Breast epithelium (tissue), 4 donors: Measurements from ENCODE around the gene GRIA4. TPM values are rescaled to one million over a fixed set of nuclear protein-coding genes. Genes with fewer than 3 reads are reported as not detected.

Experiments used
- DNase-seq, 2 donors: peaks; one replicate each; pipeline ENCODE4 v3.0.0-alpha.2; 2019; ENCODE audit warnings: low spot score in 2 of 2
- H3K27ac ChIP-seq, 2 donors: fragments of 200-600 bp; sonication (generic) in 1 of 2; one replicate each; pipeline ENCODE4 v1.5.1; 2016 to 2019; ENCODE audit warnings: mild to moderate bottlenecking in 1 of 2
- H3K27me3 ChIP-seq, 2 donors: fragments of 200-600 bp; sonication (generic) in 1 of 2; one replicate each; pipeline versions ENCODE4 v1.5.1 to v1.6.0; 2017 to 2019; ENCODE audit warnings: control low read depth in 1 of 2, mild to moderate bottlenecking in 1 of 2
- H3K36me3 ChIP-seq: fragments of 200-600 bp; one replicate; pipeline ENCODE4 v1.5.1; 2019
- H3K4me1 ChIP-seq, 2 donors: fragments of 200-600 bp; sonication (generic); one replicate each; pipeline ENCODE4 v1.5.1; 2016 to 2019; ENCODE audit warnings: control low read depth in 1 of 2
- H3K4me3 ChIP-seq, 3 donors: fragments of 200-600 bp; sonication (generic); 1 replicate in 2 of 3; 2 replicates in 1 of 3; pipeline ENCODE4 v1.5.1; 2016 to 2019; ENCODE audit warnings: mild to moderate bottlenecking in 3 of 3, moderate library complexity in 2 of 3
- H3K9me3 ChIP-seq, 2 donors: fragments of 200-600 bp; sonication (generic) in 1 of 2; one replicate each; pipeline ENCODE4 v1.5.1; 2016 to 2019; ENCODE audit warnings: control low read depth in 1 of 2
- CTCF ChIP-seq, 3 donors: fragments of 450-650 bp; IDR thresholded peaks; one replicate each; pipeline ENCODE4 v1.5.1; 2016 to 2017; ENCODE audit warnings: antibody characterized with exemption in 3 of 3, mild to moderate bottlenecking in 3 of 3, moderate library complexity in 3 of 3
- POLR2A ChIP-seq: fragments of 450-650 bp; IDR thresholded peaks from one replicate; pipeline ENCODE4 v1.6.1; 2016; ENCODE audit warnings: antibody characterized with exemption, mild to moderate bottlenecking, moderate library complexity
- POLR2AphosphoS5 ChIP-seq, 3 donors: sonication (generic); formaldehyde crosslinking; IDR thresholded peaks; one replicate each; pipeline ENCODE4 v1.6.1; 2017; ENCODE audit warnings: antibody characterized with exemption in 3 of 3
- intact Hi-C: fragments of 100-400 bp; cut with DNase I; formaldehyde crosslinking; loops from one replicate; pipeline ENCODE4 v1.15.1; 2023; ENCODE audit warnings: low total_unique reads
- total RNA-seq, 3 donors: library from RNA; depleted of rRNA; stranded (reverse); fragments of >200 nt; gene quantifications; one replicate each; pipeline ENCODE4 v1.1.0, GENCODE V29; 2016

Gene GRIA4
- total RNA-seq, 3 donors from 2014 or later = 14.1 to 27.7 TPM; not detected in 1

- DNase-seq = no peak
- Histone ChIP-seq H3K4me3 (no peak overlapping the region), H3K27me3 (no peaks in the 10 kb centered on the region), H3K36me3 (no peaks in the 10 kb centered on the region), H3K4me1 (no peaks in the 10 kb centered on the region), H3K27ac (no peak overlapping the region), H3K9me3 (no peaks in the 10 kb centered on the region)
- TF ChIP-seq CTCF (IDR thresholded peaks at IDR 0.05) (no peak), POLR2AphosphoS5 (IDR thresholded peaks at IDR 0.05) (no peak), POLR2A (no peak)
- intact Hi-C loops = no loop called here
These were observed 25.6 kb downstream of the GRIA4 start for GRCh38 chr11:105635466-105635865.

GRCh38 chr11:105636496-105636895 lies 26.6 kb downstream of the GRIA4 start:
- DNase-seq = no peak
- H3K4me1 ChIP-seq = no peaks in the 10 kb centered on the region
- intact Hi-C loops = no loop called here
- H3K36me3 ChIP-seq = no peaks in the 10 kb centered on the region
- TF ChIP-seq POLR2A = no peak
- no peak overlapping the region for H3K27ac ChIP-seq
- H3K4me3 ChIP-seq = no peak overlapping the region
- H3K9me3 ChIP-seq = no peaks in the 10 kb centered on the region
- H3K27me3 ChIP-seq = no peaks in the 10 kb centered on the region

- H3K4me1 ChIP-seq = no peaks in the 10 kb centered on the region
- H3K27ac ChIP-seq = no peak overlapping the region
- no peaks in the 10 kb centered on the region for H3K27me3 ChIP-seq
- TF ChIP-seq CTCF (IDR thresholded peaks at IDR 0.05) = no peak
- TF ChIP-seq POLR2AphosphoS5 (IDR thresholded peaks at IDR 0.05) = no peak
- TF ChIP-seq POLR2A = no peak
- H3K4me3 ChIP-seq = no peak overlapping the region
- H3K36me3 ChIP-seq = no peaks in the 10 kb centered on the region
- H3K9me3 ChIP-seq = no peaks in the 10 kb centered on the region
- DNase-seq = no peak
- intact Hi-C loops = no loop called here
These were observed 29.7 kb downstream of the GRIA4 start for GRCh38 chr11:105639527-105639926.

- no peak for DNase-seq
- intact Hi-C loops = no loop called here
- no peaks in the 10 kb centered on the region for H3K4me1 ChIP-seq
- H3K27me3 ChIP-seq = no peaks in the 10 kb centered on the region
- TF ChIP-seq POLR2A = no peak
- TF ChIP-seq CTCF (IDR thresholded peaks at IDR 0.05) = no peak
- TF ChIP-seq POLR2AphosphoS5 (IDR thresholded peaks at IDR 0.05) = no peak
- no peaks in the 10 kb centered on the region for H3K9me3 ChIP-seq
- H3K4me3 ChIP-seq = no peak overlapping the region
- no peak overlapping the region for H3K27ac ChIP-seq
- no peaks in the 10 kb centered on the region for H3K36me3 ChIP-seq
These were observed 31.6 kb downstream of the GRIA4 start for GRCh38 chr11:105641433-105641832.

- H3K4me3 ChIP-seq = no peak overlapping the region
- H3K4me1 ChIP-seq = no peaks in the 10 kb centered on the region
- H3K27me3 ChIP-seq = no peaks in the 10 kb centered on the region
- H3K36me3 ChIP-seq = no peaks in the 10 kb centered on the region
- TF ChIP-seq POLR2AphosphoS5 (IDR thresholded peaks at IDR 0.05) (no peak), CTCF (IDR thresholded peaks at IDR 0.05) (no peak), POLR2A (no peak)
- no peak overlapping the region for H3K27ac ChIP-seq
- H3K9me3 ChIP-seq = no peaks in the 10 kb centered on the region
- no peak for DNase-seq
- intact Hi-C loops = no loop called here
These were observed 33.0 kb downstream of the GRIA4 start for GRCh38 chr11:105642870-105643269.
